Stimulated activated CD8-positive, alpha-beta memory T cell treated with anti-CD3 and anti-CD28 coated beads, Interleukin-12 subunit alpha, Interleukin-12 subunit beta, amount 100 ng/mL, for 24 hours (primary cell): ENCODE measurements around the gene ROR1.
"Not testable (repeated sequence)": the region's sequence is repeated elsewhere in the genome, so short reads cannot be mapped to it uniquely, and the experiment has no call there.

Experiments
- DNase-seq: peaks from one replicate; pipeline ENCODE4 v3.0.0-alpha.2; 2020; ENCODE audit errors: extremely low read depth

The ROR1 gene

DNA sequence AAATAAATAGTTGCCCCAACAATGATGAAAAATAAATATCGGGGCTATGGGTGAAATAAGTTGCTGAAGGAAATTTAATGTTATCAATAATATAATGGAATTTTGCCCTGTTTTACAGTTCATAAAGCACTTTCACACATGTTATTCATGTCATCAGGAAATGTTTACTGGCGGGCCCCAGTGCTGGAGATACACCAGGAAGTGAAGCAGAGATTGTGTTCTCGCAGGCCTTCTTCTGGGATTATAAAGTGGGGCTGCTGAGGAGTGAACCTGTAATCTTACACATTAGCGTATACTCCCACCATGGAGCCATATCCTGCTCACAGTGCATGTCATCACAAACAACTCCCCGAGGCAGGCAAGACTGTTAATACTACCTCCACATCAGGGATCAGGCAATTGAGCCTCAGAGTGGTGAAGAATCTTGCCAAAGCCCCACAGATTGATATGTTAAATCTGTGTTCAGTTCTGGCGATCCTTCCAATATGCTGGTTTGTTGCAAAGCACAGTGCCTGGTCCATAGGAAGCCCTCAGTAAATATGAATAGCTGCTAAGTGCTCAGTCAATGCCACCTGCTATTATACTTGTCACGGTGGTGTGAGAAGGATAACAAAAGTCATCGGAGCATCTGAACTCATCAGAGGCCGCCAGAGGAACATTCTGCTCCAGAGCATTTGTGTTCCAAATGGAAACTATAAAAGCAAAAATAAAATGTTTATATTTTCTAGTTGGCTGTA is 325.2 kb downstream of the ROR1 start:
- DNase-seq, result no peak

DNA sequence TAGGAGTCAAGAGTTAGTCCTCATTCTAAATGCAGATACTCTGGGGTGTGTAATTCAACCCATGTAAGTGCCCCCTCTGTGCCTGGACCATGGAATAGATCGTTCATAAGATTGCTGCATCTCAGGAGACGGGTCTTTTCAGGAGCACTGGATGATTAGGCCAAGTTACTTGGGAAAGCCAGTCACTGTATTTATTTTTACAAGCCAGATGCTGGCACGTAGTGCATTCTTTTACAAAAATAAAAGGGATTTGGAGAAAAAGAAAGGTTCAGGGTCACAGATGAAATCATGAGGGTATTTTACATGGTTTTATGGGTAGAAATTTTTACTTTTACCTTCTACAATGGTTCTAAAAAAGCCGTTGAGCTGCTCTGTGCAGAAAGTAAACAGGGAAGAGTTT is 327.0 kb downstream of the ROR1 start:
- DNase-seq, result no peak

DNA sequence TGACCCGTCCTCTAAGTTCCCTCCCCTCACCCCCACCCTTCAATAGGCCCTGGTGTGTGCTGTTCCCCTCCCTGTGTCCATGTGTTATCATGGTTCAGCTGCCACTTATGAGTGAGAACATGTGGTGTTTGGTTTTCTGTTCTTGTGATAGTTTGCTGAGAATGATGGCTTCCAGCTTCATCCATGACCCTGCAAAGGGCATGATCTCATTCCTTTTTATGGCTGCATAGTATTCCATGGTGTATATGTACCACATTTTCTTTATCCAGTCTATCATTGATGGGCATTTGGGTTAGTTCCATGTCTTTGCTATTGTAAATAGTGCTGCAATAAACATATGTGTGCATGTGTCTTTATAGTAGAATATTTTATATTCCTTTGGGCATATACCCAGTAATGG is 330.8 kb downstream of the ROR1 start:
- DNase-seq, result not testable (repeated sequence)

DNA sequence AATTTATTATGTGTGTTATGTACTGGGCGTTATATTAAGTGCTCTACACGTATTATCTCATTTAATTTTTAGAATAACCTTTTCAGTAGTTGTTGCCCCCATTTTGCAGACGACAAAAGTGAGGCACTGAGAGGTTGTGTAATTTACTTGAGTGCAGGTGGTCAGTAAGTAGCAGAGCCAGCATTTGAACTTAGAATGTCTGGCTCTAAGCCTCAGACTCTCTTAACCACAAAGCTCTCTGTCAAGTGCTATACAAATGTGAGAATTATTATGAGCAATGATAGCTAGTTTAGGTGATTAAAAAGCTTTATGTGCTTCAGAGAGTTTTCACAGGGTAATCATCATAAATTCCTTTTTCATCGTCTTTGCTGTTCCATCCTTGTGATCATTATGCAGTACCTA is 333.3 kb downstream of the ROR1 start:
- DNase-seq, result no peak

DNA sequence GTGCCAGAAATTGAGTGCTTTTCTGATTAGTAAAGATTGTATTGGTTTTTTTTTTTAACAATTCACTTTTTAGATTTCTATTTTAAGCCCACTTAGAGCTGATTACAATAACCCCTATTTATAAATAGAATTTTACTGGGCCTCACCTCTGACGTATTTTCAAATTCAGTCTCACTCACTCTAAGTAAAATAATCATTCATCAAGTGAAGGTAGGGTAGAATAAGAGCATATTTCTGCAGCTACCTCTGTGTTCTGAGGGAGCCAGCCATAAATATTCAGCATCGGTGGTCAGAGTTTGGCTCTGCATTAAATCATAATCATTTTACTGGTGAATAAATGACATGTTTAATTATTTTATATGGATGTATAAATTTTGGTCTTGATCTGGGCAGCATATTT is 333.8 kb downstream of the ROR1 start:
- no peak for DNase-seq

DNA sequence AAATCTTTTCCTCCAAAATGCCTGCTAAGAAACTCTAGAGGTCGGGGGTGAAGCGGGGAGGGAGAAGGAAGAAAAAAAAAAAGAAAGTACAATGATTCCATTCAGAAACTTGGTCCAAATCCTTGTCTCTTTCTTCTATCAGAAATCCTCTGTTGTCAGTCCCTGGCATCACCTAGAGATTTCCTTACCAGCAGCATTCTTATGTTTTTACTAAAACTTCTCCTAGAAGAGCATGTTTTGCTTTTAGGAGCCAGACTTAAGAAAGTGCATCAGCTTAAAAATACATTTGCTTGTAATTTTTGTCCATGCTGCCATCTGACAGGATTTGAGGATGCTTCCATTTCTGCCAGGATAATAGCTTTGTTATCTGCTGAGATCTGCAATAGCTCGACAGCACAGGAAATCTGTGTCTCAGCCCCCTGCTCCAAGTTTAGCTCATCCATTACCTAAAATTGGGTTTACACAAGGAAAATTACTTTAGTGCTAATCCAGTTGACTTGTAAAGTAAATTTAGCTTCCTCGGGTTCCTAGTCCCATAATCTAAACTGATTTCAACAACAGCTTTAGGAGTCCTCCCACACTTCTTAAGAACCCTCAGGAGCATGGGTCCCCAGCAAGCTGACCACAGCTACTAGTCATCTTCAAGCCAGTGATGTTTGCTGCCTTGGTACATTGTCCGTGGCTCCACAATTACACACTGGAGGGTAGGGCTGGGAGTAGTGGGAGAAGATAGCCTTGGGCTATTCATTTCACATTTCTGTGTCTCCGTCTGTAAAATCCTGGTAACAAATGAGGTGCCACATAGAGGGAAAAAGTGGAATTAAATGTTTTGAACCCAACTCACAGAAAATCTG is 337.3 kb downstream of the ROR1 start:
- no peak for DNase-seq

DNA sequence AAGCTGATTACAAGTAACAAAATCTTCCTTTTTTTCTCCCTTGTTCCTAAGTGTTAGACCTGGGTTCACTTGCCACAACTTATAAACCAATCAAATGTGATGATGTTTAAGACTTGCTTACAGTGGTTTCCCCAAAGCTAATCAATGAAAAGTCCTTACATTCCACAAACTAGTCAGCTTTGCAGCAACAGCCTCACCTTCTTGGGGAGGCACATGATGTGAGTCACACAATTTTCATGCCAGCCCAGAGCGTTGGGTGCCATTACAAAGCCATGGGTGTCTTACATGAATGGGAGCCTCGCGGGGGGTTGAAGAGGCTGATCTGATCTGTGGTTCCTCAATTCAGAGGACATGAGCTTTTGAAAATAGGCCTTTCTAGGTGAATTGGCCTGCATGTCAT is 338.0 kb downstream of the ROR1 start:
- no peak for DNase-seq

DNA sequence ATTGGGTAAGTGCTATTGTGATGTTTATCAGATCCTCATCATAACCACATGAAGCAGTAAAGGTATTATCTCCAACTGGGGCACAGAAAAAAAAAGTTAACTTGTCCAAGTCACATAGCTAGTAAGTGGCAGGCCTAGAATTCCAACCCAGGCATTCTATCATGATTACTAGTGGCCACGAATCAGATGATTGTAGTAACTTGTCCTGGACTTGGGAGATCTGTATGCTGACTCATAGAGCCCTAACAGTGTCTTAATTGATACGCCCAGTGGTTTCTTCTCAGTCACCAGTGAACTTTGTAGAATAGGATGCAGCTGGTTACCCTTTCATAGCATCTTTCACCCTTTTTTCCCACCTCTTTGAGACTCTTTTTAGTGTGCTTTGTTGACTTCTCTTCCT is 338.5 kb downstream of the ROR1 start:
- no peak for DNase-seq

DNA sequence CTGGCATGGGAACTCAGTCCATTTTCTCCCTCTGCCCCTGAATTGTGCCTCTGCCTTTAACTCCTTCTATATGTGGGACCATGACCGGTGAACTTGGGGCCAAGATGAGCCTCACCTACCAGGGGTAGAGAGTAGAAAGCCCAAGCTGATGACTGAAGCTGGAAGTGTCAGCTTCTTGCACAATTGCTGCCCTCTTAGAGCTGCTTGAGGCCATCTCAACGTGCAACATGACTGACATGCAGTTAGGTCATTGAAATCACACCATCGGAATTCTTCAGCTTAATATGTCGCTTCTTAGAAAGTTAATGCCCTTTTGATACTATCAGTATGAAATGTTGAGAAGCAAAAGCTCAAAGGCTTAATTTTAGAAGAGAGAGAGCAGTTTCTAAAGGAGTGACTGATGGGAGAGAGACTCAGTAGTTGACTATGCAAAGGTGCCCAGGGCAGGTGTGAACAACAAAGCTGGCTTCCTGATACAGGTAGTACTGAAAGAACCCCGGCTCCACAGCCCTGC is 340.3 kb downstream of the ROR1 start:
- no peak for DNase-seq

DNA sequence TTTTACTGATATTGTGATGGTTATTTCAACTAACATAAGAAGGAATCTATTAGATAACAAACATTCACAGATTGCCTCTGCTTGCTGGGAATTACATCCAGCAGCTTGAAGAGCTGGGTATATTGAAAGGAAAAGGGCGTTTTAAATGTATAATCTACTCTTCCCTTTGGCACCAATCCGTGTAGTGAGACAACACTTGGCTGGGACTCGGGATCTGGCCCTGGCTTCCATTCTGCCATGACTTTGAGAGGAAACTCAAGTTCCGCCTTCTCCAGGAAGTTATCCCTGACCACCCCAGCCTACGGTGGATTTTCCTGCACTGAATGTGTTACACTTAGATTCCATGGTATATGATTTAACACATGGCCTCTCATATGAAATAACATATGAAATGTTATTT is 342.7 kb downstream of the ROR1 start:
- DNase-seq, result no peak

DNA sequence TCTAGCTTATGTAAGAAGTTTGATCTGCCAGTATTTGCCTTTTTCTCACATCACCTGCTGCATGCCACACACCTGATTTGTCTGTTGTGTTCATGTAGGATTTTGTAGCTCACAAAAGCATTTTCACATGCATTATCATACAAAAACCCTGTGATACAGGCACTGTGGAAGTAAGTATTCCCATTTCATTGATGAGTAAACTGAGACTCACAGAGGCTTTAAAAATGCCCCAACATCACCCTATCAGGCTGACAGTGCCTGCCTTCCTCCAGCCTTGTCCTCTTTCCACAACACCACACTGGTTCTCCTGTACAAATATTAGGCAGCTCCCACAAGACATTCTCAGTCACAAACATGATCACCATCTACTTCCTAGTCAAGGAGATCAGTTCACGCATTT is 343.7 kb downstream of the ROR1 start:
- DNase-seq, result no peak

DNA sequence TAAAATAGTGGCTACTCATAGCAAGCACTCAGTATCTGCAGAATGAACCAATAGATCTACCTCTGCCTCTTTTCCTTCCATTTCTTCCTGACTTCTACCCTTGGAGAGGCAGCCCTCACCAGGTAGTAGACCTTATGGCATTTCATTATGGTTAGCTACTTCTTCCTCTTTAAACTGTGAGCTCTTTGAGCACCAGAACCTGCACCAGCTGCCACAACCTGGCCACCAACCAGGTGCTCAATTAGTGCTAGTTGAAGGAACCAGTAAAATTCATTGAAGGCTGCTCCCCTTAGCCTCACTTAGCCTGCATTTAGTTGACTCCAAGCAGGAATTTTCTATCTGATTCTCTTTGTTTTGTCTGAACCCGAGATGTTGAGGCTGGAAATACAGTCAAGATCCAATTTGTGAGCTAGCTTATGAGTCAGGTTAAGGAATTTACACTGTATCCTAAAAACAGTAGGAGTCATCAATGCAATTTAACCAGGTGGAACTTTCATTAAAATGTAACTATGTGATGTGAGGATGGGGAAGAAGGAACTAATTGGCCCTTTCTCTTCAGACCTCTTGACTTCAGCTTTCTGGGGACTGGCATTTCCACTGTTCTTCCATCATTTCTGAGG is 348.1 kb downstream of the ROR1 start:
- no peak for DNase-seq

DNA sequence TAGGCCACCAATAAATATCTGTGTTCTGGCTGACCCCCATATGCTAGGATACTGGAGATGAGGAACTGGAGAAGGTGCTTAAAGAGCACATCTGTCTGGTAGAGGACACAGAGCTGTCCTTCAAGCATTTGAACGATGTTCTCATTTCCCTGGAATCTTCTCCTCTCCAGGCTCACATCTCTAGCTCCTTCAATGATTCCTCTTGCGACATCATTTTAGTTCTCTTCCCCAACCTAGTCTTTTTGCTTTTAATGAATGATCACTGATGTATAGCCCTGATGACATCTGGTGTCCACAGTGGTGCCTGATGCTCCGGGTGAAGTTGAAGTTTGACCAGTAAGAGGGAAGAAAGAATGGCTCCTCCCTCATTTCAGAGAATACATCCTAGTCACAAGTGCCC is 348.8 kb downstream of the ROR1 start:
- DNase-seq, result no peak

DNA sequence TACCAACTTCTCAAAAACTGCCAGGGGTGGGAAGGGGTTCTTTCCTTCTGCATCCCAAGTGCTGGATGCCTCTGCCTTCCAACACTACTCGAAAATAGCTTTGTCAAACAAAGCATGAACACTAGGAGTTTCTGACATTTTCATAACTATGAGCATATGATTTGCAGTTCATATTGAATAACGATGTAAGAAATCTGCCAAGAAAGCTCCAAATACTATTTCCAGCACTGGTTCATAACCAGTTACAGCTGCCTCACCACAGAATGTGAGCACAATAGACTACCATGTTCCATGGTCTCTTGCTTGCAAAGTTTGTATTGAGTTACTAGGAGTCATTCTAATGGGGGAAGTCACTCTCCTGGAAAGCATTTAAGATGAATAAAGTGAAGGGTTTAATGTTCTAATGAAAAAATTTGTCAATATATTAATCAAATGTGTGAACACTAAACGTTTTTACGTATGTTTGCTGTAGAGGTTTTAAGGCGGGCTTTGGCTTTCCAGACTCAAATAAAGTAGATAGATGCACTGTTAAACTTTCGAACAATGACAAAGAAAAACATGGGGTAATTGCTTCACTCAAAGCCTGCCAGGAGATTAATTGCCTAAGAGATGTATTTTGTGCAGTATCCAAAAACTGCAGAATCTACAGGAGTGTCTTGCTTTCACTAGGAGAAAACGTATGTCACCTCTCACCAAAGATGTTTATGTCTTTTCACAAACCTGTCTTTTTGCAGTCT is 351.1 kb downstream of the ROR1 start:
- DNase-seq, result no peak

DNA sequence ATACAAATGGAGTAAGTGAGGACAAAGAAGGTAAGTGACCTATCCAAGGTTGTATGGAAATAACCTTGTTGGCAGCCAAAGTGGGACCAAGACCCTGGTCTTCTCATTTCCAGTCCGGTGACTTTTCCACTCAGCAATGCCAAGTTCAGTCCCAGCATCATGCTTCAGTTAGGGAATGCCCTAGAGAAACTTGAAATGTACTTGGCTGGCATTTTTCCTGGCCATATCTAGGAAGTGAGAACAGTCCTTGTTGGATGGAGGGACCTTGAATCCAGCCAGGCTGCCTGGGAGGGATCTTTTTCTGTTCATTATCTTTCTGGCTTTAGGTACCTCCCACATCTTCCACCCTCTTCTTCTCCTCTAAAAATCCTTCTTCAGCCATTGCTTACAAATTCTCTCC is 352.8 kb downstream of the ROR1 start:
- DNase-seq, result no peak

DNA sequence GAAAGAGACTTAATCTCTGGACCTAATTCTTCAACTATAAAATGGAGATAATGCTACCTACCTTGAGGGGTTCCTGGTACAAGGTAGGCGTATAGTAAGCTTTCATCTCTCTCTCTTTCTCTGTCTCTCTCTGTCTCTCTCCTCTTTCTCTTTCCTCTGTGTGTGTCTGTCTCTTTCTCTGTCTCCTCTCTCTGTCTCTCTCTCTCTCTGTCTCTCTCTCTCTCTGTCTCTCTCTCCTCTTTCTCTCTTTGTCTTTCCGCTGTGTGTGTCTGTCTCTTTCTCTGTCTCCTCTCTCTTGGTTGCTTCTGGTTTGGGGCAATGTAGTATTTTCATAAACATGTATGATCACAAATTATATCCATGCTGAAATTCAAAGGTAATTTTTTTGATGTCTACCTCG is 353.5 kb downstream of the ROR1 start:
- DNase-seq, result no peak

DNA sequence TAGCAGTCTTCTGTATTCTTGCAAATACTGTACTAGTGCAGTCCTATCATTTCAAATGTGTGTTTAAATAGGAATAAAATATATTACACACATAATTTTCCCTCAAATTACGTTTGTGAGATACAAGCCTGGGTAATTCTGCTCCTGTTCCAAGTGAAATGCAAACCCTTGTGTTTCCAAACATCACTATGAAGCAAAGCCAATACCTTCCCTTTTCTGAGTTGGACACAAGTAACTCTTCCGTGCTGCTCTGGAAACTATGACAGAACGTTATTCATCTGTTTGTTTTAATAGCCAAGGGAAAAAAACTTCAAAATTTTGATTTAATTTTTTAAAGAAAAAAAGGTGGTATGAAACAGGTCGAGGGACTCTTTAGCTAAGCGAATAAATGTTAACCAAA is 355.9 kb downstream of the ROR1 start:
- no peak for DNase-seq

DNA sequence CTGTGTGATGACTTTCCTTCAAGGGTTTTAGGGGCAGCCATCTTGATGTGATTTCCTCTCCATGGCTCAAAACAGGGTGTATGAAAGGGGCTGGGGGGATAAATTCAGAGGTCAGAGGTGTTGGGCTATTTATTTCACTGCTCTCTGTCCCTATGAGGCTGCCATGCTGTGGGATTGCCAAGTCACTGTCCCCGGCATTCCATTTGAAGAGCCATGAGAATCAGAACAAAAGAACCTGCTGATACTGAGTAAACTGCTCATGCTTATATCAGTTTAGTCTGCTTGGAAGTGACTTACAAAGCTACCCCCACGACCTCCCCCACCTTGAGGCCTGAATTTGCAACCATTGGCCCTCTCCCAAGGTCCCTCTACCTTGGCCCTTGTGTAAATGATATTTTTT is 357.3 kb downstream of the ROR1 start:
- no peak for DNase-seq

DNA sequence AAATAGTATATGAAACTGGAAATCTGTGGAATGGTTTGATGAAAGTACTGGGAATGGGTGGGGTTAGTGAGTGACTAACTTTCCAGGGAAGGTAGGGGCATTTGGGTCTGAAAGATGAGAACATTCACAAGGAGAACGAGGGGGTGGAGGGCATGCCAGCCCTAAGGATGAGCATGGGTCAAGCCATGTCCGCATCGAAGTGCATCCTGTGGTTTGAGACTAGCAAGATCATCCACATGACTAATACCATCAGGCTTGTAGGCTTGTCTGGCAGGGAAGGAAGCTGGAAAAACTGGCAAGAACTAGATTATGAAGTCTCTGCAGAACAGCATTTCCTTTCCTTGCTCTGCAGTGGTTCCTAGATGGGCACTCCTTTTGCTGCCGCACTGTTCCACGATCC is 359.2 kb downstream of the ROR1 start:
- DNase-seq, result no peak

DNA sequence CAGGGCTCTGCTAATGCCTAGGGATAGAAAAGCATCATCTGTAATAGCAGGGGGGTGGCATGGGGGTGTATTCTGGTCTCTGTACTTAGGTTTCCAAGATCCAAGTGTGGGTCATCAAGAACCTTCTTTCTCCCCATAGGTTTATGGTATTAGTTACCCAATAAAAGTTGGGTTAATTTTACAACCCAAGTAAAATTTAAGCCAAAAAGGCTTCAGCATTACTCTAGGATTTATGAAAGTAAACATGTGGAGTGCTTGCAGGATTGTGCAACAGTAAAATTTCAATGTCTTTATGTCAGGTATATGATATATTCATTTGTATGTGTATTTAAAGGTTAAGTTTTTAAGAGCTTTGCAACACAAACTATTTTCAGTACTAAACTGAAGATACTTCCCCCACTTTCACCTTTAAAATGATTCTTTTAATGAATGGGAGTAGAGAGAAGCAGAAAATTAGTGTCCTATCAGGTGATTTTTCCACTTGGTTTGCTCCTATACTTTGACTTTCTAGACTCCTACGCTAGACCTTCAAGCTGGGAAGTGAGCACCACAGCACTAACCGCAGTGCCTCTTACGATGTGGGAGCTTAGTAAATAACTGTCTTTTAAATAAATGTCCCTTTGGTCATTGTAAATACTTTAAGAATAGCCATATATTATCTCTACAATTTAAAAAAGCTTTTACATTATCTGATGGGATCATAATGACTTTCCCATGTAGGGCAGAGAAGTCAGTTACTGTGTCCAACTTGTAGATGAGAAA is 361.8 kb downstream of the ROR1 start:
- DNase-seq, result no peak

DNA sequence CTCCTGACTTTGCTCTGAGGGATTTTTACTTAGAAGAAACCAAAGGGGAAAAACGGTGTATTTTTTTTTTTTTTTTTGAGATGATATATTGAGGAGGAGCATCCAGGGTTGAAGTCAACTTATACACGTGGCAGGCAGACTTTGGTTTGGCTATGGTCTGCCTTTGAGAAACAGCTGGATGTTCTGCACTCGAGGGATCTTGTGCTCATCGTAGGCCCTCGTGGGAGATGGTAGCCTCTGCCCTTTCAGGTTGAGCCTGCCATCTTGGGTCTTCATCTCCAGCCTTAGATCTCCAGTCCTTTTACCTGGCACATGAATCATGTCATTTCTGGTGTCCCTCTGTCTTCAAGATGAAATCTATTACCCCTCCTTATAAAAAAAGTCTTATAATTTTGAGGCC is 362.5 kb downstream of the ROR1 start:
- no peak for DNase-seq
